Measurements from ENCODE around the gene VAV3.

The VAV3 gene

DNA sequence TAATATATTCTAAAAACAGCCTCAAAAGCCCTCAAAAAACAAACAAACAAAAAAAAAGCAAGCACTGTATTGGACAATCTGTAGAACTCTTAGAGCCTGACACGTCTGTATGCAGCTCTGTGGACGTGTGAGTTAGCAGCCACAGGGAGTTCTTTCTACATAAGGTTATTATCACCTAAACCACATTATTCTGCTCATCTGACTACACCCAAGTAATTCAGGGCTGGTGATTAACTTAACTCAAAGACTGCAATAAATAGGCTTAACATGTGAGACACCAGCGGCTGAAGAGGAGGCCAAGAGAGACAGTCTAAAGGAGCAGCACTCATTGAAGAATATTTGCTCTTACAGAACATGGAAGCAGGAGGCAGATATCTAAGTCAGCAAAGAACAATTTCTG is 316.0 kb downstream of the VAV3 start:
- no peak for DNase-seq
- TF ChIP-seq, protein P1, sequence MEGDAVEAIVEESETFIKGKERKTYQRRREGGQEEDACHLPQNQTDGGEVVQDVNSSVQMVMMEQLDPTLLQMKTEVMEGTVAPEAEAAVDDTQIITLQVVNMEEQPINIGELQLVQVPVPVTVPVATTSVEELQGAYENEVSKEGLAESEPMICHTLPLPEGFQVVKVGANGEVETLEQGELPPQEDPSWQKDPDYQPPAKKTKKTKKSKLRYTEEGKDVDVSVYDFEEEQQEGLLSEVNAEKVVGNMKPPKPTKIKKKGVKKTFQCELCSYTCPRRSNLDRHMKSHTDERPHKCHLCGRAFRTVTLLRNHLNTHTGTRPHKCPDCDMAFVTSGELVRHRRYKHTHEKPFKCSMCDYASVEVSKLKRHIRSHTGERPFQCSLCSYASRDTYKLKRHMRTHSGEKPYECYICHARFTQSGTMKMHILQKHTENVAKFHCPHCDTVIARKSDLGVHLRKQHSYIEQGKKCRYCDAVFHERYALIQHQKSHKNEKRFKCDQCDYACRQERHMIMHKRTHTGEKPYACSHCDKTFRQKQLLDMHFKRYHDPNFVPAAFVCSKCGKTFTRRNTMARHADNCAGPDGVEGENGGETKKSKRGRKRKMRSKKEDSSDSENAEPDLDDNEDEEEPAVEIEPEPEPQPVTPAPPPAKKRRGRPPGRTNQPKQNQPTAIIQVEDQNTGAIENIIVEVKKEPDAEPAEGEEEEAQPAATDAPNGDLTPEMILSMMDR (IDR thresholded peaks at IDR 0.05), result no peak

DNA sequence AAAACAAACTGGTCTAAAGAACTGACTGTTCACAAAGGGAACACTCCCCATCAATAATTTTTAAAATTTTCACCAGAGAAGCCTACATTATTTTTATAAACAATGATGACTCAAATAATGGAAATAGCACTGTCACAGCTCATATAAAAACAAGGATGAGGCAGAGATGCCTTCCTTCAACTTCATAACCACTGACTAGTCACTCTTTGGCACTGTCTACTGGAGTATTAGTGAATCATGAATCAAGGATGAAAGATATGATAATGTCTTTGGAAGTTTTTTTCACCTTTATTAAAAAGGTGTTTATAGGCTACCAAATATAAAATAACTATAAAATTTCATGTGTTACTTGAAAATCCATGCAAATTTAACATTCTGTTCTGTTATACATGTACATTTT is 316.9 kb downstream of the VAV3 start:
- Mint-ChIP-seq H3K4me3 (no peak overlapping the region), H3K9me3 (no peaks in the 10 kb centered on the region), H3K27ac (no peak overlapping the region), H3K4me1 (peaks cover 16% of the 10 kb centered on the region), H3K27me3 (ENCODE audit: low read depth, poor library complexity) (peaks cover 7% of the 10 kb centered on the region), H3K36me3 (ENCODE audit: low read depth) (no peaks in the 10 kb centered on the region)
- DNase-seq, result no peak
- TF ChIP-seq, protein P1 (IDR thresholded peaks at IDR 0.05), result no peak

More for the DNA sequence above, 316.0 kb downstream of the VAV3 start:
- peaks cover 7% of the 10 kb centered on the region for H3K27me3 Mint-ChIP-seq (ENCODE audit: low read depth, poor library complexity)
- H3K4me1 Mint-ChIP-seq, result peaks cover 16% of the 10 kb centered on the region
- no peak overlapping the region for H3K27ac Mint-ChIP-seq
- no peak overlapping the region for H3K4me3 Mint-ChIP-seq
- H3K36me3 Mint-ChIP-seq (ENCODE audit: low read depth), result no peaks in the 10 kb centered on the region
- H3K9me3 Mint-ChIP-seq, result no peaks in the 10 kb centered on the region

GRCh38 chr1:107647012-107647411 is 318.0 kb downstream of the VAV3 start:
- TF ChIP-seq, protein P1 (IDR thresholded peaks at IDR 0.05), result no peak
- no peak overlapping the region for H3K4me3 Mint-ChIP-seq
- no peaks in the 10 kb centered on the region for H3K36me3 Mint-ChIP-seq (ENCODE audit: low read depth)
- H3K9me3 Mint-ChIP-seq, result no peaks in the 10 kb centered on the region
- H3K4me1 Mint-ChIP-seq, result peaks cover 16% of the 10 kb centered on the region
- H3K27me3 Mint-ChIP-seq (ENCODE audit: low read depth, poor library complexity), result peaks cover 7% of the 10 kb centered on the region
- DNase-seq, result no peak
- no peak overlapping the region for H3K27ac Mint-ChIP-seq

DNA sequence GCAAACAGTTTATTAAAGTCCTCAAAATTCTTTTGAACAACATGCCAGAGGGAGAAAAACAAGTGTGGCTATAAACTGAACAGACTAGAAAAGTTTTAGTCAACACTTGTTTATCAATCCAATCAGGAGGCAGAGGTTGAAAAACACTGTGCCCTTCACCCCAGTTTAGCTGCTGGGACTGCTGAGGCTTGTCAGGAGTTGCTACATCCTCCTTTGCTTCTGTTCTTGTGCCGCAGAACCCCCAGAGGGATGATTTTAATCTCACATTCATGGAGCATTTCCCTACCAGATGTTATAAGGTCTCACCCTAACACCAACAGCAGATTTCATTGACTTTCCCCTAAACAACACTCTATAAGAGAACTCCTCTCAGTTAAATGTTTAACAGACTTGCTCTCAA is 321.2 kb downstream of the VAV3 start:
- Mint-ChIP-seq H3K36me3 (ENCODE audit: low read depth) (no peaks in the 10 kb centered on the region), H3K4me3 (no peak overlapping the region), H3K27me3 (ENCODE audit: low read depth, poor library complexity) (no peaks in the 10 kb centered on the region), H3K27ac (no peak overlapping the region), H3K4me1 (peaks cover 2% of the 10 kb centered on the region), H3K9me3 (no peaks in the 10 kb centered on the region)
- TF ChIP-seq, protein P1 (IDR thresholded peaks at IDR 0.05), result no peak
- no peak for DNase-seq

DNA sequence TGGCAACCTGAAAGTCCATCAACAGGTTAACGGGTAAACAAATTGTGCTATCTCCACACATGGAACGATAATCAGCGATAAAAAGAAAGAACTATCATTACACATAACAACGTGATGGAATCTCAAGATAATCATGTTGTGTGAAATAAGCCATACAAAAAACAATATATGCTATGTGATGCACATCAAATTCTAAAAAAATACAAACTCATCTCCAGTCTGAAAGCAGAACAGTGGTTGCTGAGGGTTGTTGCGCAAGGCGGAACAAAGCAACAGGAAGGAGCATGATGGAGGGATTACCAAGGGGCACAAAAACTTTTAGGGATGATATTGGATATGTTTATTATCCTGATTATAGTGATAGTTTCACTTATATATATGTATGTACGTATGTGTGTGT is 324.8 kb downstream of the VAV3 start:
- Mint-ChIP-seq H3K36me3 (ENCODE audit: low read depth) (no peaks in the 10 kb centered on the region), H3K4me1 (no peaks in the 10 kb centered on the region), H3K27me3 (ENCODE audit: low read depth, poor library complexity) (no peaks in the 10 kb centered on the region), H3K4me3 (no peak overlapping the region), H3K9me3 (no peaks in the 10 kb centered on the region), H3K27ac (no peak overlapping the region)
- DNase-seq, result no peak
- TF ChIP-seq, protein P1 (IDR thresholded peaks at IDR 0.05), result no peak

DNA sequence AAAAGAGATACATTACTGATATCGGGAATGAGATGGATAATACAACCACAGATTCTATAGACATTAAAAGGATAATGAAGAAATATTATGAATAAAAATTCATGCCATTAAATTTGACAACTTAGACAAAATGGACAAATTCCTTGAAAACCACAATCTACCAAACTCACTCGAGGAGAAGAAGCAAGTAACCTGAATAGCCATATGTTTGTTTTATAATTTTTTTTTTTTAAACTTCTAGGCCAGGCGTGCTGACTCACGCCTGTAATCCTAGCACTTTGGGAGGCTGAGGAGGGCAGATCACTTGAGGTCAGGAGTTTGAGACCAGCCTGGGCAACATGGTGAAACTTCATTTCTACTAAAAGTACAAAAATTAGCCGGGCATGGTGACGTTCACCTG is 327.9 kb downstream of the VAV3 start:
- Mint-ChIP-seq H3K36me3 (ENCODE audit: low read depth) (no peaks in the 10 kb centered on the region), H3K27me3 (ENCODE audit: low read depth, poor library complexity) (no peaks in the 10 kb centered on the region), H3K4me3 (no peak overlapping the region), H3K4me1 (no peaks in the 10 kb centered on the region), H3K9me3 (peaks cover 6% of the 10 kb centered on the region), H3K27ac (no peak overlapping the region)
- DNase-seq, result no peak
- TF ChIP-seq, protein P1 (IDR thresholded peaks at IDR 0.05), result no peak
